Prostate gland (tissue), 2 donors: ENCODE results near the gene CTDSP1. TPM values are rescaled to one million over a fixed set of nuclear protein-coding genes. Genes with fewer than 3 reads are reported as not detected.

ENCODE experiments used
- DNase-seq: peaks from one replicate; pipeline ENCODE4 v3.0.0-alpha.2; 2019; ENCODE audit warnings: low spot score
- H3K27ac ChIP-seq, 2 donors: fragments of 200-600 bp; sonication (generic); 2 replicates each; pipeline ENCODE4 v1.5.1; 2017 to 2019
- H3K27me3 ChIP-seq: fragments of 200-600 bp; sonication (generic); replicated peaks from 2 replicates; pipeline ENCODE4 v1.5.1; 2019; ENCODE audit not compliant: insufficient read depth
- H3K36me3 ChIP-seq, 2 donors: fragments of 200-600 bp; sonication (generic); 1 replicate in 1 of 2; 2 replicates in 1 of 2; pipeline versions ENCODE4 v1.5.1 to v1.8.1; 2017 to 2019
- H3K4me1 ChIP-seq: fragments of 200-600 bp; sonication (generic); replicated peaks from 2 replicates; pipeline ENCODE4 v1.5.1; 2019
- H3K4me3 ChIP-seq, 2 donors: fragments of 200-600 bp; sonication (generic); 2 replicates each; pipeline ENCODE4 v1.5.1; 2017 to 2019
- H3K9me3 ChIP-seq: fragments of 200-600 bp; sonication (generic); 2 replicates; pipeline ENCODE4 v1.5.1; 2017
- CTCF ChIP-seq, 4 experiments: fragments of 200-600 bp in 2 of 4; fragments of 450-650 bp in 2 of 4; sonication (generic) in 2 of 4; IDR thresholded peaks; 1 replicate in 3 of 4; 2 replicates in 1 of 4; pipeline ENCODE4 v1.5.1; 2016 to 2019; ENCODE audit warnings: antibody characterized with exemption in 4 of 4, mild to moderate bottlenecking in 2 of 4, moderate library complexity in 2 of 4
- POLR2A ChIP-seq: fragments of 450-650 bp; IDR thresholded peaks from one replicate; pipeline ENCODE4 v1.6.1; 2016; ENCODE audit warnings: antibody characterized with exemption, mild to moderate bottlenecking
- POLR2AphosphoS5 ChIP-seq: sonication (generic); formaldehyde crosslinking; IDR thresholded peaks from one replicate; pipeline ENCODE4 v1.6.1; 2017; ENCODE audit warnings: antibody characterized with exemption
- WGBS: methylation state at CpG from one replicate; pipeline ENCODE4 v1.1.5; 2018; 5-methylcytosine and 5-hydroxymethylcytosine counted together
- intact Hi-C: fragments of 100-400 bp; cut with DNase I; formaldehyde crosslinking; loops from one replicate; pipeline ENCODE4 v1.14.2; 2022
- total RNA-seq, 2 donors: library from RNA; depleted of rRNA; stranded (reverse); fragments of >200 nt; gene quantifications; one replicate each; pipeline ENCODE4 v1.1.0, GENCODE V29; 2016

The CTDSP1 gene
- total RNA-seq, 2 donors from 2014 or later = 145 to 180 TPM

- Histone ChIP-seq H3K27me3 (no peaks in the 10 kb centered on the region), H3K27ac (no peak overlapping the region), H3K36me3 (no peaks in the 10 kb centered on the region), H3K9me3 (no peaks in the 10 kb centered on the region), H3K4me1 (no peaks in the 10 kb centered on the region), H3K4me3 (no peak overlapping the region)
- TF ChIP-seq CTCF (IDR thresholded peaks at IDR 0.05) (no peak), POLR2A (no peak), POLR2AphosphoS5 (no peak)
- WGBS = 100% methylated on average over 1 of the region's 1 CpG
- intact Hi-C loops = no loop called here
- no peak for DNase-seq
These were observed 38.3 kb downstream of the CTDSP1 start for GRCh38 chr2:218437969-218438368.

- no peaks in the 10 kb centered on the region for H3K4me1 ChIP-seq
- DNase-seq = no peak
- TF ChIP-seq CTCF (IDR thresholded peaks at IDR 0.05) (no peak), POLR2A (no peak), POLR2AphosphoS5 (no peak)
- H3K27ac ChIP-seq = no peak overlapping the region
- no peak overlapping the region for H3K4me3 ChIP-seq
- no peaks in the 10 kb centered on the region for H3K9me3 ChIP-seq
- H3K36me3 ChIP-seq = no peaks in the 10 kb centered on the region
- 54% methylated on average over 4 of the region's 4 CpGs for WGBS
- intact Hi-C loops = no loop called here
- H3K27me3 ChIP-seq = no peaks in the 10 kb centered on the region
These were observed 38.9 kb downstream of the CTDSP1 start for GRCh38 chr2:218438596-218438995.

GRCh38 chr2:218444692-218445357 lies 45.2 kb downstream of the CTDSP1 start:
- Histone ChIP-seq H3K27ac (peak overlapping the region; percentile 60 to 69), H3K4me1 (no peaks in the 10 kb centered on the region), H3K9me3 (no peaks in the 10 kb centered on the region), H3K27me3 (no peaks in the 10 kb centered on the region), H3K36me3 (no peaks in the 10 kb centered on the region), H3K4me3 (no peak overlapping the region)
- DNase-seq = peak; percentile 38
- intact Hi-C loops = no loop called here
- TF ChIP-seq POLR2AphosphoS5 = peak; percentile 44
- no peak for TF ChIP-seq CTCF (IDR thresholded peaks at IDR 0.05)
- no peak for TF ChIP-seq POLR2A
- WGBS = 89% methylated on average over 7 of the region's 7 CpGs

GRCh38 chr2:218445602-218446001 lies 45.9 kb downstream of the CTDSP1 start:
- Histone ChIP-seq H3K27me3 (no peaks in the 10 kb centered on the region), H3K9me3 (no peaks in the 10 kb centered on the region), H3K27ac (peak overlapping the region; percentile 60 to 69), H3K4me3 (no peak overlapping the region), H3K4me1 (no peaks in the 10 kb centered on the region), H3K36me3 (no peaks in the 10 kb centered on the region)
- intact Hi-C loops = no loop called here
- DNase-seq = no peak
- no peak for TF ChIP-seq POLR2A
- TF ChIP-seq POLR2AphosphoS5 = no peak
- no peak for TF ChIP-seq CTCF (IDR thresholded peaks at IDR 0.05)

- Histone ChIP-seq H3K4me3 (no peak overlapping the region), H3K4me1 (no peaks in the 10 kb centered on the region), H3K36me3 (no peaks in the 10 kb centered on the region), H3K27ac (no peak overlapping the region), H3K27me3 (no peaks in the 10 kb centered on the region), H3K9me3 (no peaks in the 10 kb centered on the region)
- no peak for DNase-seq
- intact Hi-C loops = no loop called here
- TF ChIP-seq POLR2A (no peak), POLR2AphosphoS5 (no peak), CTCF (IDR thresholded peaks at IDR 0.05) (no peak)
- 96% methylated on average over 6 of the region's 6 CpGs for WGBS
These were observed 46.9 kb downstream of the CTDSP1 start for GRCh38 chr2:218446547-218446946.
